Measurements from ENCODE around the gene RAB30. TPM values are rescaled to one million over a fixed set of nuclear protein-coding genes. Genes with fewer than 3 reads are reported as not detected.

RAB30 gene
- total and polyA plus RNA-seq, 9 of the 15 experiments (the other 6 are each of a cell fraction or from before 2014, with no cell fraction given) = 0.29 to 1.3 (median 1.0) TPM

DNA sequence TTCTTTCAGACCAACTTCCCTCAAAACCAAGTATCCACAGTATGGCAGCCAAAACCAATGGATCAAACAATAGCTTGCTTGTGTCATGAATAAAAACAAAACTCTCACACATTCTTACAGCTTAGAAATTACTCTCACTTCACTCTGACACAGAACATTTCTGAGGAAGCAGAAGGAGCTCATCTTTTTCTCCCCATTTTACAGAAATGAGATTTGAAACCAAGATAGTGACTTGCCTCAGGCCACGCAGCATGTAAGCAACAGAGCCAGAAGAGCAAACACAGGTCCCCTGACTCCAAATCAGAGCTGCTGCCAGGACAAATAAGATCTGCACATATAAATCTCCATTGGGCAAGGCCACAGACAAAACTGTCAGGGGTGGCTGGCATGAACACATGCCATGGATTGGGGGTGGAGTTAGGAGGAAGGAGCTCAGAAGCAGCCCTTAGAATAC lies 64.8 kb downstream of the RAB30 start:
- FAIRE-seq (no peak), DNase-seq (ENCODE audit: extremely low read depth in 1 of 4, low spot score in 3 of 4) (no peak), ATAC-seq (no peak)
- no peaks in the 10 kb centered on the region for H3K79me2 ChIP-seq (ENCODE audit: control insufficient read depth, insufficient read depth, low read length)
- H3K9me3 ChIP-seq (replicated peaks; ENCODE audit: control insufficient read depth, insufficient read depth, low read depth, low read length) = no peaks in the 10 kb centered on the region
- H3K9me1 ChIP-seq (ENCODE audit: control insufficient read depth, insufficient read depth, low read length) = no peaks in the 10 kb centered on the region
- peaks cover 13 to 27% of the 10 kb centered on the region in 2 experiments; a peak in 4 of 5 replicates for H3K4me1 ChIP-seq (replicated peaks in 1 of 2; ENCODE audit: control insufficient read depth in 2 of 2, insufficient read depth in 2 of 2, low read length in 2 of 2)
- no peaks in the 10 kb centered on the region for H3K36me3 ChIP-seq (ENCODE audit: control insufficient read depth, insufficient read depth, low read length)
- H4K20me1 ChIP-seq (replicated peaks; ENCODE audit: control insufficient read depth, insufficient read depth, low read length) = no peaks in the 10 kb centered on the region
- no peak overlapping the region for H3K4me2 ChIP-seq (ENCODE audit: insufficient read depth, low read length)
- WGBS (ENCODE audit: insufficient coverage, low coverage, missing lambda C conversion rate) = 20% methylated on average over 1 of the region's 1 CpG
- H3K27ac ChIP-seq (ENCODE audit: extremely low read depth, low read depth, low read length) = no peak overlapping the region
- intact Hi-C loops (cut with micrococcal nuclease) = loop anchor here (5.0 kb wide), 2 partner anchors 65 to 100 kb away; partner anchors contain the start of gene RAB30
- in situ Hi-C loops (cut with MboI) = no loop called here
- no peak overlapping the region for H3K4me3 ChIP-seq
- BruUV-seq (replicated peaks) = no TSS peak
- peak overlapping the region; percentile 60; the same call in 1 of the 2 replicates for H2AFZ ChIP-seq (ENCODE audit: low read depth, low read length)
- H3K9ac ChIP-seq (ENCODE audit: insufficient read depth in 1 of 2, low read depth in 2 of 2, low read length in 2 of 2) = no peak overlapping the region
- POLR2A ChIA-PET = interaction anchor here (0.9 to 1.5 kb wide), 6 partner anchors 10 to 151 kb away, joined by 3 to 7 read pairs (median 4); partner anchors contain the start of gene PCF11
- no peaks in the 10 kb centered on the region for H3K27me3 ChIP-seq (ENCODE audit: control insufficient read depth in 2 of 2, insufficient read depth in 2 of 2, low read length in 2 of 2)
- TF ChIP-seq EP300 (IDR thresholded peaks at IDR 0.05; ENCODE audit: low read length) (no peak), RBM25 (IDR thresholded peaks at IDR 0.05; ENCODE audit: low read depth, low read length, severe bottlenecking) (peak; percentile 27), KDM1A (IDR thresholded peaks at IDR 0.05) (peak in 1 of 2 experiments; percentile 17; a peak in 1 of 4 replicates), RHOXF2B (CRISPR knock-in tag; conservative IDR thresholded peaks at IDR 0.05) (no peak), TAF7 (tag; IDR thresholded peaks at IDR 0.05) (0 out of 2 replicates have a peak, but pooled peaks have one; percentile 25), ZSCAN32 (CRISPR knock-in tag; IDR thresholded peaks at IDR 0.05) (no peak), GATA2 (CRISPR knock-in tag; IDR thresholded peaks at IDR 0.05) (peak; percentile 47), TFAM (CRISPR knock-in tag; conservative IDR thresholded peaks at IDR 0.05) (no peak), RUNX1 (IDR thresholded peaks at IDR 0.05; ENCODE audit: low read depth) (no peak)
- TF ChIP-seq, protein P1, sequence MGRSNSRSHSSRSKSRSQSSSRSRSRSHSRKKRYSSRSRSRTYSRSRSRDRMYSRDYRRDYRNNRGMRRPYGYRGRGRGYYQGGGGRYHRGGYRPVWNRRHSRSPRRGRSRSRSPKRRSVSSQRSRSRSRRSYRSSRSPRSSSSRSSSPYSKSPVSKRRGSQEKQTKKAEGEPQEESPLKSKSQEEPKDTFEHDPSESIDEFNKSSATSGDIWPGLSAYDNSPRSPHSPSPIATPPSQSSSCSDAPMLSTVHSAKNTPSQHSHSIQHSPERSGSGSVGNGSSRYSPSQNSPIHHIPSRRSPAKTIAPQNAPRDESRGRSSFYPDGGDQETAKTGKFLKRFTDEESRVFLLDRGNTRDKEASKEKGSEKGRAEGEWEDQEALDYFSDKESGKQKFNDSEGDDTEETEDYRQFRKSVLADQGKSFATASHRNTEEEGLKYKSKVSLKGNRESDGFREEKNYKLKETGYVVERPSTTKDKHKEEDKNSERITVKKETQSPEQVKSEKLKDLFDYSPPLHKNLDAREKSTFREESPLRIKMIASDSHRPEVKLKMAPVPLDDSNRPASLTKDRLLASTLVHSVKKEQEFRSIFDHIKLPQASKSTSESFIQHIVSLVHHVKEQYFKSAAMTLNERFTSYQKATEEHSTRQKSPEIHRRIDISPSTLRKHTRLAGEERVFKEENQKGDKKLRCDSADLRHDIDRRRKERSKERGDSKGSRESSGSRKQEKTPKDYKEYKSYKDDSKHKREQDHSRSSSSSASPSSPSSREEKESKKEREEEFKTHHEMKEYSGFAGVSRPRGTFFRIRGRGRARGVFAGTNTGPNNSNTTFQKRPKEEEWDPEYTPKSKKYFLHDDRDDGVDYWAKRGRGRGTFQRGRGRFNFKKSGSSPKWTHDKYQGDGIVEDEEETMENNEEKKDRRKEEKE (IDR thresholded peaks at IDR 0.05; ENCODE audit: borderline replicate concordance in 1 of 2, control insufficient read depth in 1 of 2, low read depth in 2 of 2, low read length in 1 of 2) = no peak
- TF ChIP-seq, protein P2, sequence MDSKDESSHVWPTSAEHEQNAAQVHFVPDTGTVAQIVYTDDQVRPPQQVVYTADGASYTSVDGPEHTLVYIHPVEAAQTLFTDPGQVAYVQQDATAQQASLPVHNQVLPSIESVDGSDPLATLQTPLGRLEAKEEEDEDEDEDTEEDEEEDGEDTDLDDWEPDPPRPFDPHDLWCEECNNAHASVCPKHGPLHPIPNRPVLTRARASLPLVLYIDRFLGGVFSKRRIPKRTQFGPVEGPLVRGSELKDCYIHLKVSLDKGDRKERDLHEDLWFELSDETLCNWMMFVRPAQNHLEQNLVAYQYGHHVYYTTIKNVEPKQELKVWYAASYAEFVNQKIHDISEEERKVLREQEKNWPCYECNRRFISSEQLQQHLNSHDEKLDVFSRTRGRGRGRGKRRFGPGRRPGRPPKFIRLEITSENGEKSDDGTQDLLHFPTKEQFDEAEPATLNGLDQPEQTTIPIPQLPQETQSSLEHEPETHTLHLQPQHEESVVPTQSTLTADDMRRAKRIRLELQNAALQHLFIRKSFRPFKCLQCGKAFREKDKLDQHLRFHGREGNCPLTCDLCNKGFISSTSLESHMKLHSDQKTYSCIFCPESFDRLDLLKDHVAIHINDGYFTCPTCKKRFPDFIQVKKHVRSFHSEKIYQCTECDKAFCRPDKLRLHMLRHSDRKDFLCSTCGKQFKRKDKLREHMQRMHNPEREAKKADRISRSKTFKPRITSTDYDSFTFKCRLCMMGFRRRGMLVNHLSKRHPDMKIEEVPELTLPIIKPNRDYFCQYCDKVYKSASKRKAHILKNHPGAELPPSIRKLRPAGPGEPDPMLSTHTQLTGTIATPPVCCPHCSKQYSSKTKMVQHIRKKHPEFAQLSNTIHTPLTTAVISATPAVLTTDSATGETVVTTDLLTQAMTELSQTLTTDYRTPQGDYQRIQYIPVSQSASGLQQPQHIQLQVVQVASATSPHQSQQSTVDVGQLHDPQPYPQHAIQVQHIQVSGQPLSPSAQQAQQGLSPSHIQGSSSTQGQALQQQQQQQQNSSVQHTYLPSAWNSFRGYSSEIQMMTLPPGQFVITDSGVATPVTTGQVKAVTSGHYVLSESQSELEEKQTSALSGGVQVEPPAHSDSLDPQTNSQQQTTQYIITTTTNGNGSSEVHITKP (IDR thresholded peaks at IDR 0.05; ENCODE audit: partially characterized antibody) = no peak
- CTCF ChIA-PET (ENCODE audit: low intra/inter-chr PET ratio) = no interaction called here
